Measurements from ENCODE around the gene PEX5L. TPM values are rescaled to one million over a fixed set of nuclear protein-coding genes. Genes with fewer than 3 reads are reported as not detected.

Gene PEX5L
- total RNA-seq, 2 experiments from 2014 or later = not detected

- intact Hi-C loops (cut with DNase I, micrococcal nuclease) = no loop called here
- POLR2A ChIA-PET = no interaction called here
- Mint-ChIP-seq H3K4me3 (no peak overlapping the region), H3K9me3 (no peaks in the 10 kb centered on the region), H3K27ac (no peak overlapping the region), H3K4me1 (ENCODE audit: low read depth) (peaks cover 8% of the 10 kb centered on the region), H3K36me3 (ENCODE audit: low read depth) (no peaks in the 10 kb centered on the region), H3K27me3 (no peaks in the 10 kb centered on the region)
- DNase-seq (no peak), ATAC-seq (ENCODE audit: poor library complexity) (no peak)
- Histone ChIP-seq H3K36me3 (ENCODE audit: insufficient read depth, low read length) (no peaks in the 10 kb centered on the region), H3K27ac (ENCODE audit: low read depth in 1 of 2, low read length in 2 of 2) (no peak overlapping the region), H3K27me3 (ENCODE audit: control insufficient read depth in 1 of 2, insufficient read depth in 2 of 2, low read length in 2 of 2) (no peaks in the 10 kb centered on the region), H3K9me3 (ENCODE audit: control insufficient read depth in 1 of 2, insufficient read depth in 1 of 2, low read length in 2 of 2) (no peaks in the 10 kb centered on the region), H3K4me3 (ENCODE audit: low read length) (no peak overlapping the region), H3K4me1 (ENCODE audit: insufficient read depth, low read length) (no peaks in the 10 kb centered on the region)
- TF ChIP-seq CTCF (IDR thresholded peaks at IDR 0.05) = no peak
- CTCF ChIA-PET = no interaction called here
Observed at GRCh38 chr3:179809639-179810038, 227.1 kb downstream of the PEX5L start.

DNA sequence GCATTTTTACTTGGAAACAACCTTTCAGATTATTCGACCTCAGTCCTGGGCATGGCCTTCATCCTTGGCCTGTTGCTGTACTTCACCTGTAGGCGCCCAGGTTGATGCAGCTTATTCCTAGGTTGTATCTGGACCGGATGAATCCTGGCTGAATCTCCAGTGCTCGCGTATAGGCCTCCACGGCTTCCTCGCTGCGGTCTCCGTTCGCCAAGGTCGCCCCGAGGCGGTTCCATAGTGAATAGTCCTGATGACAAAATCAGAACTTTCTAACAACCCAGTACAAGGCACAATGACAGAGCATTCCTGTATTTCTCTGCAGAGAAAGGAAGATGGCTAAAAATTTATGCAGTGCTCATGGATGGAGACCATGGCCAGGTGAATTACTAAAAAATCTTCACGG is 229.1 kb downstream of the PEX5L start:
- DNase-seq (no peak), ATAC-seq (ENCODE audit: poor library complexity) (no peak)
- H3K4me1 ChIP-seq (ENCODE audit: insufficient read depth, low read length) = no peaks in the 10 kb centered on the region
- CTCF ChIA-PET = no interaction called here
- no peak overlapping the region for H3K4me3 ChIP-seq (ENCODE audit: low read length)
- Mint-ChIP-seq H3K27ac (no peak overlapping the region), H3K36me3 (ENCODE audit: low read depth) (no peaks in the 10 kb centered on the region), H3K4me3 (no peak overlapping the region), H3K27me3 (peaks cover 5% of the 10 kb centered on the region), H3K4me1 (ENCODE audit: low read depth) (peaks cover 13% of the 10 kb centered on the region), H3K9me3 (no peaks in the 10 kb centered on the region)
- TF ChIP-seq CTCF (IDR thresholded peaks at IDR 0.05) = no peak
- H3K27me3 ChIP-seq (ENCODE audit: control insufficient read depth in 1 of 2, insufficient read depth in 2 of 2, low read length in 2 of 2) = no peaks in the 10 kb centered on the region
- H3K27ac ChIP-seq (ENCODE audit: low read depth in 1 of 2, low read length in 2 of 2) = no peak overlapping the region
- H3K9me3 ChIP-seq (ENCODE audit: control insufficient read depth in 1 of 2, insufficient read depth in 1 of 2, low read length in 2 of 2) = no peaks in the 10 kb centered on the region
- H3K36me3 ChIP-seq (ENCODE audit: insufficient read depth, low read length) = no peaks in the 10 kb centered on the region
- POLR2A ChIA-PET = no interaction called here
- intact Hi-C loops (cut with DNase I, micrococcal nuclease) = no loop called here

- H3K4me3 ChIP-seq (ENCODE audit: low read length) = no peak overlapping the region
- intact Hi-C loops (cut with DNase I, micrococcal nuclease) = no loop called here
- H3K4me1 ChIP-seq (ENCODE audit: insufficient read depth, low read length) = no peaks in the 10 kb centered on the region
- H3K9me3 Mint-ChIP-seq = no peaks in the 10 kb centered on the region
- H3K27ac Mint-ChIP-seq = no peak overlapping the region
- POLR2A ChIA-PET = no interaction called here
- no peak overlapping the region for H3K27ac ChIP-seq (ENCODE audit: low read depth in 1 of 2, low read length in 2 of 2)
- no peak for DNase-seq
- no peaks in the 10 kb centered on the region for H3K36me3 ChIP-seq (ENCODE audit: insufficient read depth, low read length)
- CTCF ChIA-PET = no interaction called here
- no peak for TF ChIP-seq CTCF (IDR thresholded peaks at IDR 0.05)
- H3K9me3 ChIP-seq (ENCODE audit: control insufficient read depth in 1 of 2, insufficient read depth in 1 of 2, low read length in 2 of 2) = no peaks in the 10 kb centered on the region
- H3K36me3 Mint-ChIP-seq (ENCODE audit: low read depth) = no peaks in the 10 kb centered on the region
- no peak overlapping the region for H3K4me3 Mint-ChIP-seq
- H3K27me3 ChIP-seq (ENCODE audit: control insufficient read depth in 1 of 2, insufficient read depth in 2 of 2, low read length in 2 of 2) = no peaks in the 10 kb centered on the region
- ATAC-seq (ENCODE audit: poor library complexity) = no peak
- H3K4me1 Mint-ChIP-seq (ENCODE audit: low read depth) = peaks cover 6% of the 10 kb centered on the region
- peaks cover 5% of the 10 kb centered on the region for H3K27me3 Mint-ChIP-seq
Observed at GRCh38 chr3:179806177-179806576, 230.6 kb downstream of the PEX5L start.

All from CD4-positive, alpha-beta T cell (primary cell).